ENCODE data around the gene ITK.

ITK gene

DNA sequence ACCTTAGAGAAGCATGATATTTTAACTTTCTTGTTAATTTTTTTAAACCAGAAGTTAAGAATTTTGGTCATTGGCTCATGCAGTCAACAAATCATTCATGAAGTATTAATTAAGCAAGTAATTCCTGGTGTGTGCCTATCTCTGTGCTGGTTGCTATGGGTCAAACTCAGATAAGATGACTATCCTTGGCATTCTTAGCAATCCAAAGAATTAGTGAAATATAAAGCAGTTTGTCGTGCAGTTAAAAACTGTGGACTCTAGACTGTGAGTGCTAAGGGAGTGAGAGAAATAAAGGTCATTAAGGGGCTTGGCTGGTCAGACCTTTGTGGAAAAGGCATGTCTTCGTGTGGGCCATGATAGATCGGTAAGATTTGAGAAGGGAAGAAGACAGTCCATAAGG is 90.1 kb downstream of the ITK start:
- ATAC-seq (ENCODE audit: insufficient read depth, low read depth) (no peak), DNase-seq (no peak)
- TF ChIP-seq, protein P1, sequence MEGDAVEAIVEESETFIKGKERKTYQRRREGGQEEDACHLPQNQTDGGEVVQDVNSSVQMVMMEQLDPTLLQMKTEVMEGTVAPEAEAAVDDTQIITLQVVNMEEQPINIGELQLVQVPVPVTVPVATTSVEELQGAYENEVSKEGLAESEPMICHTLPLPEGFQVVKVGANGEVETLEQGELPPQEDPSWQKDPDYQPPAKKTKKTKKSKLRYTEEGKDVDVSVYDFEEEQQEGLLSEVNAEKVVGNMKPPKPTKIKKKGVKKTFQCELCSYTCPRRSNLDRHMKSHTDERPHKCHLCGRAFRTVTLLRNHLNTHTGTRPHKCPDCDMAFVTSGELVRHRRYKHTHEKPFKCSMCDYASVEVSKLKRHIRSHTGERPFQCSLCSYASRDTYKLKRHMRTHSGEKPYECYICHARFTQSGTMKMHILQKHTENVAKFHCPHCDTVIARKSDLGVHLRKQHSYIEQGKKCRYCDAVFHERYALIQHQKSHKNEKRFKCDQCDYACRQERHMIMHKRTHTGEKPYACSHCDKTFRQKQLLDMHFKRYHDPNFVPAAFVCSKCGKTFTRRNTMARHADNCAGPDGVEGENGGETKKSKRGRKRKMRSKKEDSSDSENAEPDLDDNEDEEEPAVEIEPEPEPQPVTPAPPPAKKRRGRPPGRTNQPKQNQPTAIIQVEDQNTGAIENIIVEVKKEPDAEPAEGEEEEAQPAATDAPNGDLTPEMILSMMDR (IDR thresholded peaks at IDR 0.05; ENCODE audit: borderline replicate concordance, extremely low read depth, low read length, poor library complexity, severe bottlenecking): no peak
- no peak for TF ChIP-seq EZH2 (IDR thresholded peaks at IDR 0.05; ENCODE audit: borderline replicate concordance, low read depth, low read length, severe bottlenecking)
- H3K4me1 ChIP-seq (ENCODE audit: insufficient read depth, low read length): peaks cover 81% of the 10 kb centered on the region
- peak overlapping the region; percentile 93 for H3K9ac ChIP-seq (ENCODE audit: low read depth, low read length)
- peaks cover 57% of the 10 kb centered on the region for H3K36me3 ChIP-seq (ENCODE audit: insufficient read depth, low read length)
- H3K79me2 ChIP-seq (ENCODE audit: insufficient read depth, low read length): peaks cover 93% of the 10 kb centered on the region
- peak overlapping the region; percentile 92 for H3K4me2 ChIP-seq (ENCODE audit: insufficient read depth, low read length)
- H4K20me1 ChIP-seq (ENCODE audit: insufficient read depth, low read length): peaks cover 13% of the 10 kb centered on the region
- no peaks in the 10 kb centered on the region for H3K27me3 ChIP-seq (ENCODE audit: insufficient read depth, low read length, poor library complexity)
- no peaks in the 10 kb centered on the region for H3K9me3 ChIP-seq (ENCODE audit: insufficient read depth, low read length, severe bottlenecking)
- H2AFZ ChIP-seq (ENCODE audit: low read depth, low read length): no peak overlapping the region
- peak overlapping the region in 1 of 2 experiments; percentile 78; a peak in 2 of 4 replicates for H3K4me3 ChIP-seq (ENCODE audit: low read depth in 1 of 2, low read length in 2 of 2)
- peak overlapping the region; percentile 97 for H3K27ac ChIP-seq (ENCODE audit: low read length)

DNA sequence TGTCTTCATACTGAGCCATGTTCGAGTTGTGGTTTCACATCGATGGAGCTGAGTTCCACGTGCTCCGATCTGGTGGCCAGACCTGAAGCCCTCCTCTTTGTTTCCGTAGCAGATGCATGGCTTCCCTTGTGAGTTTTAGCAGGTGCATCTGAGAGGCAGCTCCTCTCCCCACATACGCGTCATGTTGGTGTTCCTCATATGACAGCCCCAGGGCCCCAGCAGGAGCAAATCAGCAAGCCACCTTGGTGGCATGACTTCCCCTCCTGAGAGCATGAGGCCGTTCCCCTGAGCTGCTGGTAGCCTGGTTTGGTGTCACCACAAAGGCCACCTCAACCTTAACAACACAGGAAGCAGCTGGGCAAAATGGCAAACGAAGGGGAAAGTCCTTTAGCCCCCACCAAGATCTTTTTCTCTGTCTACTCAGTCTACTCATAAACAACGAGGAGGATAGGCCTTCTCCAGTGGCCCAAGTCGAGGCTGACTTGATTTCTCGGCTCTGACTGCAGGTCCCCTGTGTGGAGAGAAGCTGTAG is 91.2 kb downstream of the ITK start:
- peak overlapping the region; percentile 5; the same call in 1 of the 2 replicates for H2AFZ ChIP-seq (ENCODE audit: low read depth, low read length)
- H3K4me1 ChIP-seq (ENCODE audit: insufficient read depth, low read length): peaks cover 81% of the 10 kb centered on the region
- peak overlapping the region; percentile 92 for H3K4me2 ChIP-seq (ENCODE audit: insufficient read depth, low read length)
- peak overlapping the region; percentile 97 for H3K27ac ChIP-seq (ENCODE audit: low read length)
- H3K36me3 ChIP-seq (ENCODE audit: insufficient read depth, low read length): peaks cover 59% of the 10 kb centered on the region
- TF ChIP-seq EZH2 (IDR thresholded peaks at IDR 0.05; ENCODE audit: borderline replicate concordance, low read depth, low read length, severe bottlenecking): no peak
- TF ChIP-seq, protein P1 (IDR thresholded peaks at IDR 0.05; ENCODE audit: borderline replicate concordance, extremely low read depth, low read length, poor library complexity, severe bottlenecking): no peak
- DNase-seq: peak; percentile 97
- peaks cover 17% of the 10 kb centered on the region for H4K20me1 ChIP-seq (ENCODE audit: insufficient read depth, low read length)
- peak; percentile 92 for ATAC-seq (ENCODE audit: insufficient read depth, low read depth)
- H3K79me2 ChIP-seq (ENCODE audit: insufficient read depth, low read length): peaks cover 95% of the 10 kb centered on the region
- H3K27me3 ChIP-seq (ENCODE audit: insufficient read depth, low read length, poor library complexity): no peaks in the 10 kb centered on the region
- peak overlapping the region; percentile 93 for H3K9ac ChIP-seq (ENCODE audit: low read depth, low read length)
- peak overlapping the region in 1 of 2 experiments; percentile 78; a peak in 2 of 4 replicates for H3K4me3 ChIP-seq (ENCODE audit: low read depth in 1 of 2, low read length in 2 of 2)
- no peaks in the 10 kb centered on the region for H3K9me3 ChIP-seq (ENCODE audit: insufficient read depth, low read length, severe bottlenecking)

DNA sequence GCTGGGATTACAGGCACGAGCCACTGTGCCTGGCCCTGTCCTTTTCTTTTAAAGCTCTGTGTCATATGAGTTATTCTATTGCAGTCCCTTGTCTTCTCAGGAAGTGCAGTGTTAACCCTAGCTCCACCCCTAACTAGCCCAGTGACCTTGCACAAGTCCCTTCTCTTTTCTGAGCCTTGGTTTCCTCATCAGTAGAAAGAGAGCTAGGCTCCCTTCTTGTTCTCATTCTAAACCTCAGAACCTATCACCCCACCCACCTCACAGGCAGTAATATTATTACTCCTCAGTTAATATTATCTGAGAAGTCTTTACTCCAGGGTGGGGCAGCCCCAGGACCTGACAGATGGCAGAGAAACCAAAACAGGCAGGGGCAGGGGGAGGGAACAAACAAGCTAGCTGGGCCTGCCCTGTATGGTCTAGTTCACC is 92.5 kb downstream of the ITK start:
- H3K9ac ChIP-seq (ENCODE audit: low read depth, low read length): peak overlapping the region; percentile 62
- peaks cover 55% of the 10 kb centered on the region for H3K36me3 ChIP-seq (ENCODE audit: insufficient read depth, low read length)
- H3K79me2 ChIP-seq (ENCODE audit: insufficient read depth, low read length): peaks cover 95% of the 10 kb centered on the region
- H3K27ac ChIP-seq (ENCODE audit: low read length): peak overlapping the region; percentile 97
- H3K4me3 ChIP-seq (ENCODE audit: low read depth in 1 of 2, low read length in 2 of 2): peak overlapping the region in 1 of 2 experiments; percentile 3; a peak in 1 of 4 replicates
- peak overlapping the region; percentile 92 for H3K4me2 ChIP-seq (ENCODE audit: insufficient read depth, low read length)
- DNase-seq: no peak
- no peak for ATAC-seq (ENCODE audit: insufficient read depth, low read depth)
- no peaks in the 10 kb centered on the region for H3K27me3 ChIP-seq (ENCODE audit: insufficient read depth, low read length, poor library complexity)
- H3K4me1 ChIP-seq (ENCODE audit: insufficient read depth, low read length): peaks cover 74% of the 10 kb centered on the region
- no peaks in the 10 kb centered on the region for H3K9me3 ChIP-seq (ENCODE audit: insufficient read depth, low read length, severe bottlenecking)
- TF ChIP-seq, protein P1 (IDR thresholded peaks at IDR 0.05; ENCODE audit: borderline replicate concordance, extremely low read depth, low read length, poor library complexity, severe bottlenecking): no peak
- no peak for TF ChIP-seq EZH2 (IDR thresholded peaks at IDR 0.05; ENCODE audit: borderline replicate concordance, low read depth, low read length, severe bottlenecking)
- H2AFZ ChIP-seq (ENCODE audit: low read depth, low read length): no peak overlapping the region
- H4K20me1 ChIP-seq (ENCODE audit: insufficient read depth, low read length): peaks cover 17% of the 10 kb centered on the region

Data from DND-41 (cell line).